H9 (cell line): ENCODE results near the gene FXN. TPM values are rescaled to one million over a fixed set of nuclear protein-coding genes. Genes with fewer than 3 reads are reported as not detected.
"Not testable (repeated sequence)": the region's sequence is repeated elsewhere in the genome, so short reads cannot be mapped to it uniquely, and the experiment has no call there.

Source experiments
- DNase-seq: peaks from one replicate; pipeline ENCODE4 v3.0.0-alpha.2; 2017
- H2AFZ ChIP-seq: one replicate; pipeline ENCODE4 v1.6.1; 2013; ENCODE audit warnings: mild to moderate bottlenecking, low read length, control low read depth, moderate library complexity
- H2AK5ac ChIP-seq: 2 replicates; pipeline ENCODE4 v1.6.1; 2013; ENCODE audit warnings: low read length, control low read depth, mixed read lengths; ENCODE audit not compliant: insufficient read length
- H2BK120ac ChIP-seq: one replicate; pipeline ENCODE4 v1.6.1; 2013; ENCODE audit warnings: low read depth, mild to moderate bottlenecking, low read length, control low read depth, inconsistent platforms; ENCODE audit not compliant: poor library complexity, severe bottlenecking
- H2BK12ac ChIP-seq: 2 replicates; pipeline ENCODE4 v1.6.1; 2013; ENCODE audit warnings: low read length, control low read depth, mixed read lengths, low read depth; ENCODE audit not compliant: insufficient read length
- H2BK15ac ChIP-seq: 2 replicates; pipeline ENCODE4 v1.6.1; 2013; ENCODE audit warnings: low read depth, low read length, control low read depth
- H2BK20ac ChIP-seq: one replicate; pipeline ENCODE4 v1.6.1; 2013; ENCODE audit warnings: low read depth, mild to moderate bottlenecking, low read length, control low read depth, inconsistent platforms; ENCODE audit not compliant: poor library complexity, severe bottlenecking
- H2BK5ac ChIP-seq: 2 replicates; pipeline ENCODE4 v1.6.1; 2013; ENCODE audit warnings: low read length, control low read depth, mixed read lengths; ENCODE audit not compliant: insufficient read length
- H3K14ac ChIP-seq: 2 replicates; pipeline ENCODE4 v1.6.1; 2013; ENCODE audit warnings: low read length, control low read depth; ENCODE audit not compliant: insufficient read depth
- H3K18ac ChIP-seq: 2 replicates; pipeline ENCODE4 v1.6.1; 2013; ENCODE audit warnings: low read depth, mild to moderate bottlenecking, mixed read lengths, low read length, control low read depth; ENCODE audit not compliant: insufficient read length
- H3K23ac ChIP-seq: 2 replicates; pipeline ENCODE4 v1.6.1; 2013; ENCODE audit warnings: low read length, control low read depth, mixed read lengths, low read depth; ENCODE audit not compliant: insufficient read length
- H3K23me2 ChIP-seq: 2 replicates; pipeline ENCODE4 v1.6.1; 2013; ENCODE audit warnings: low read depth, mild to moderate bottlenecking, mixed read lengths, low read length, control low read depth; ENCODE audit not compliant: insufficient read length, poor library complexity, severe bottlenecking
- H3K27ac ChIP-seq: 2 replicates; pipeline ENCODE4 v1.5.1; 2013; ENCODE audit warnings: low read length, control low read depth, mixed read lengths, low read depth; ENCODE audit not compliant: insufficient read length
- H3K27me3 ChIP-seq: 2 replicates; pipeline ENCODE4 v1.6.1; 2013; ENCODE audit warnings: low read length, control low read depth, inconsistent platforms; ENCODE audit not compliant: insufficient read depth
- H3K4ac ChIP-seq: 2 replicates; pipeline ENCODE4 v1.6.1; 2013; ENCODE audit warnings: low read depth, mild to moderate bottlenecking, control low read depth, inconsistent platforms, low read length, moderate library complexity
- H3K4me1 ChIP-seq: 2 replicates; pipeline ENCODE4 v1.6.1; 2013; ENCODE audit warnings: low read length, control low read depth, inconsistent platforms; ENCODE audit not compliant: insufficient read depth
- H3K4me2 ChIP-seq: 2 replicates; pipeline ENCODE4 v1.6.1; 2013; ENCODE audit warnings: low read length, control low read depth, mixed read lengths; ENCODE audit not compliant: insufficient read length, insufficient read depth
- H3K56ac ChIP-seq: 2 replicates; pipeline ENCODE4 v1.6.1; 2013; ENCODE audit warnings: low read depth, mild to moderate bottlenecking, mixed read lengths, low read length, control low read depth; ENCODE audit not compliant: insufficient read length
- H3K79me1 ChIP-seq: 2 replicates; pipeline ENCODE4 v1.6.1; 2013; ENCODE audit warnings: low read depth, mild to moderate bottlenecking, moderate library complexity, low read length, control low read depth, inconsistent platforms; ENCODE audit not compliant: insufficient read depth, poor library complexity, severe bottlenecking
- H3K79me2 ChIP-seq: 2 replicates; pipeline ENCODE4 v1.6.1; 2013; ENCODE audit warnings: low read length, control low read depth, inconsistent platforms; ENCODE audit not compliant: insufficient read depth
- H3K9ac ChIP-seq: 2 replicates; pipeline ENCODE4 v1.6.1; 2013; ENCODE audit warnings: low read length, control low read depth, mixed read lengths; ENCODE audit not compliant: insufficient read length; ENCODE audit errors: extremely low read depth
- H3K9me3 ChIP-seq: one replicate; pipeline ENCODE4 v1.6.1; 2013; ENCODE audit warnings: low read depth, low read length, inconsistent platforms; ENCODE audit not compliant: control insufficient read depth
- H3T11ph ChIP-seq: one replicate; pipeline ENCODE4 v1.6.1; 2013; ENCODE audit warnings: mild to moderate bottlenecking, low read length, control low read depth, inconsistent platforms
- H4K20me1 ChIP-seq: one replicate; pipeline ENCODE4 v1.6.1; 2013; ENCODE audit not compliant: control insufficient read depth, insufficient read length, insufficient read depth
- H4K5ac ChIP-seq: 2 replicates; pipeline ENCODE4 v1.6.1; 2013; ENCODE audit warnings: low read depth, mild to moderate bottlenecking, mixed read lengths, low read length, control low read depth; ENCODE audit not compliant: insufficient read length
- H4K8ac ChIP-seq: replicated peaks from 2 replicates; pipeline ENCODE4 v1.6.1; 2013; ENCODE audit warnings: low read length, control low read depth, mixed read lengths, low read depth; ENCODE audit not compliant: insufficient read length
- H4K91ac ChIP-seq: 2 replicates; pipeline ENCODE4 v1.6.1; 2013; ENCODE audit warnings: low read depth, mild to moderate bottlenecking, moderate library complexity, mixed read lengths, low read length, control low read depth; ENCODE audit not compliant: insufficient read length
- H3K27ac Mint-ChIP-seq, 3 experiments: 2 replicates in 2 of 3; 3 replicates in 1 of 3; pipeline ENCODE4 v1.8.0; 2020 to 2021; ENCODE audit warnings: mixed read lengths in 3 of 3, mild to moderate bottlenecking in 1 of 3, moderate library complexity in 1 of 3
- H3K27me3 Mint-ChIP-seq: 2 replicates; pipeline ENCODE4 v1.8.0; 2021; ENCODE audit warnings: low read depth, mild to moderate bottlenecking, moderate library complexity, mixed read lengths
- H3K36me3 Mint-ChIP-seq, 3 experiments: 2 replicates in 2 of 3; 3 replicates in 1 of 3; pipeline ENCODE4 v1.8.0; 2020 to 2021; ENCODE audit warnings: low read depth in 3 of 3, mixed read lengths in 3 of 3; ENCODE audit not compliant: insufficient read depth in 1 of 3
- H3K4me1 Mint-ChIP-seq, 2 experiments: 2 replicates each; pipeline ENCODE4 v1.8.0; 2020; ENCODE audit warnings: mixed read lengths in 2 of 2
- H3K4me3 Mint-ChIP-seq, 2 experiments: 2 replicates in 1 of 2; 3 replicates in 1 of 2; pipeline ENCODE4 v1.8.0; 2020 to 2021; ENCODE audit warnings: mild to moderate bottlenecking in 2 of 2, mixed read lengths in 2 of 2, moderate library complexity in 1 of 2
- H3K9me3 Mint-ChIP-seq, 2 experiments: 2 replicates in 1 of 2; 3 replicates in 1 of 2; pipeline ENCODE4 v1.8.0; 2020; ENCODE audit warnings: mild to moderate bottlenecking in 2 of 2, mixed read lengths in 2 of 2, moderate library complexity in 1 of 2
- CTCF ChIP-seq: fragments of 200-600 bp; sonication (generic); conservative IDR thresholded peaks from 3 replicates; pipeline ENCODE4 v1.8.0; 2021; ENCODE audit warnings: antibody characterized with exemption, mild to moderate bottlenecking
- WGBS: extraction: QIAGEN DNeasy Blood & Tissue Kit; methylation state at CpG from one replicate; pipeline ENCODE4 v1.1.7; 2013; ENCODE audit warnings: missing lambda C conversion rate, low lambda C conversion rate, mixed read lengths; ENCODE audit not compliant: insufficient read length; ENCODE audit errors: extremely low coverage; 5-methylcytosine and 5-hydroxymethylcytosine counted together
- total RNA-seq: library from RNA; stranded (reverse); gene quantifications from 2 replicates; pipeline ENCODE4 v1.2.1, GENCODE V29; 2021

The FXN gene
- total RNA-seq, 1 experiment from 2014 or later: 34.4 TPM

DNA sequence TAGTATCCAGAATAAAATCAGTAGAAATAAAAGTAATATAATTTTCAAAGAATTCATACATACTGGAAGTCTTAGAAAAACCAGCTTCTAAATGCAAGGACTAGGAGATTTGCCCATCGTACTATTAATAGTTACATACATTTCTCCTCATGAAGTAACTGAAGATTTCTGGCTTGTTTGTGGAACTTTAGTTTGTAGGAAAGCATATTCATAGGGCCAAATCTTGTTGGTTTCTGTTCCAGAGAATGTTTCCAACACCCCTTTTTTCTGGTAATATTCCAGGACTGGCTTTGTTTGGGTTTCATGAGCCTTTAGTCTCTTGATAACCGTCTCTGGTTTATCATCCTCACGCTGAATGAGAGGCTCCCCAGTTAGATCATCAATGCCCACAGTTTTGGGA, 72.2 kb downstream of the FXN start:
- H3K9ac ChIP-seq: no peak overlapping the region
- WGBS: no CpG with 5 or more reads among the region's 3 CpGs
- H3K79me2 ChIP-seq: no peaks in the 10 kb centered on the region
- H4K91ac ChIP-seq: no peak overlapping the region
- Mint-ChIP-seq H3K9me3 (peaks cover 2 to 3% of the 10 kb centered on the region in 2 experiments; a peak in 4 of 5 replicates), H3K27ac (no peak overlapping the region), H3K27me3 (no peaks in the 10 kb centered on the region), H3K36me3 (peaks cover 0 to 2% (median 0%) of the 10 kb centered on the region in 3 experiments; a peak in 1 of 7 replicates), H3K4me1 (peaks cover 12 to 13% of the 10 kb centered on the region in 2 experiments), H3K4me3 (no peak overlapping the region)
- no peak overlapping the region for H2BK12ac ChIP-seq
- no peak overlapping the region for H3K14ac ChIP-seq
- H3K56ac ChIP-seq: no peak overlapping the region
- H3K23me2 ChIP-seq: no peaks in the 10 kb centered on the region
- H3K4ac ChIP-seq: no peak overlapping the region
- no peak overlapping the region for H2BK120ac ChIP-seq
- H4K5ac ChIP-seq: no peak overlapping the region
- no peaks in the 10 kb centered on the region; the same call in none of the 2 replicates for H3K4me1 ChIP-seq
- no peak overlapping the region for H4K8ac ChIP-seq
- DNase-seq: no peak
- TF ChIP-seq CTCF: no peak
- H4K20me1 ChIP-seq: no peaks in the 10 kb centered on the region
- no peak overlapping the region for H3K27ac ChIP-seq
- H3K27me3 ChIP-seq: no peaks in the 10 kb centered on the region
- no peak overlapping the region for H3T11ph ChIP-seq
- H3K9me3 ChIP-seq: no peaks in the 10 kb centered on the region
- no peak overlapping the region for H3K4me2 ChIP-seq
- no peak overlapping the region for H2AFZ ChIP-seq
- H2BK5ac ChIP-seq: no peak overlapping the region
- no peak overlapping the region for H3K18ac ChIP-seq
- H3K79me1 ChIP-seq: no peaks in the 10 kb centered on the region
- no peak overlapping the region for H3K23ac ChIP-seq
- H2BK20ac ChIP-seq: no peak overlapping the region
- H2AK5ac ChIP-seq: no peak overlapping the region
- no peak overlapping the region for H2BK15ac ChIP-seq

GRCh38 chr9:69108706-69109105, 73.2 kb downstream of the FXN start:
- not testable (repeated sequence) for H3K79me1 ChIP-seq, H3K4me2 ChIP-seq, H3K9me3 ChIP-seq, H2AFZ ChIP-seq, H4K5ac ChIP-seq, H3K27me3 Mint-ChIP-seq, H3T11ph ChIP-seq, H2BK12ac ChIP-seq, H4K91ac ChIP-seq, H3K27ac ChIP-seq, H4K8ac ChIP-seq, H3K18ac ChIP-seq, H3K27me3 ChIP-seq, H2BK20ac ChIP-seq, H3K4me3 Mint-ChIP-seq, DNase-seq, H2BK5ac ChIP-seq, H4K20me1 ChIP-seq, H3K23ac ChIP-seq, H2BK120ac ChIP-seq, H2AK5ac ChIP-seq, H3K4ac ChIP-seq, H3K9me3 Mint-ChIP-seq, H3K79me2 ChIP-seq, H3K23me2 ChIP-seq, H3K36me3 Mint-ChIP-seq, H2BK15ac ChIP-seq, H3K14ac ChIP-seq, H3K9ac ChIP-seq, H3K56ac ChIP-seq, H3K4me1 ChIP-seq
- H3K27ac Mint-ChIP-seq: 0 out of 7 replicates have a peak overlapping the region, but pooled peaks of 1 of the 3 experiments have one; percentile 56
- peaks cover 12 to 13% of the 10 kb centered on the region in 2 experiments for H3K4me1 Mint-ChIP-seq
- WGBS: no CpG with 5 or more reads among the region's 14 CpGs
